ENCODE data around the gene DNM1.

DNA sequence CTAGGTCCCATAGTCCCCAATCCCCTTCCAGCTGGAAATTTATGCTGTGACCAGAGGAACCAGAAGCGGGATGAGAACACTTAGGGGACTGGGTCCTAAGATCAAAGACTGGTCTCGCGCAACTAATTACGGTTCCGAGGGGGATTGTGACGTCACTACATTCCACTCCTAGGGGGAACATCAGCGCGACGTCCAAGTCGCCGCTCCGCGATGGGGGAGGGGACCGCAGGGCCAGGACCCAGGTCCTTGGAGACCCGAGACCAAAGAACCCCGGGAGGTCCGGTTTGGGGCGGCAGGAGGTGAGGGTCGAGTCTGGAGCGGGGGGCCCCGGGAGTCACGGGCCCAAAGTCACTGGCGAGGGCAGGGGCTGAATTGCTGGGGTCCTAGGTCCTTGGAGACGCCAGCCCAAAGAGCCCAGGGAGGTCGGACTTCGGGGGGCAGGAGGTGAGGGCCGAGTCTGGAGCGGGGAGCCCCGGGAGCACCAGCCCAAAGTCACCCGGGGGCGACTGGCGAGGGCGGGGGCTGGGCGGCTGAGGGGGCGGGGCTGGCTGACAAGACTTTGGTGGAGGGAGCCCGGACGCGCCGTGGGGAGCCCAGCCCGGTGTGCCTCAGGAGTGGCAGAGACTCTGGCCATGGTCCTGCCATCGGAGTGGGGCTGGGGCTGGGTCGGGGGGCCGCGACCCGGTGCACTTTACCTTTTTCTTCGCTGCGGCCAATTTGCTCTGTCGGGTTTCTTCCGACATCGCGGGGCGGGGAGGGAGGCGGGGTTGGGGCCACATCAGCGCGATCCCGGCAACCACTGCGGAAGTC lies 72.2 kb downstream of the DNM1 start, which contains the start of gene GOLGA2:
- TF ChIP-seq, protein P1, sequence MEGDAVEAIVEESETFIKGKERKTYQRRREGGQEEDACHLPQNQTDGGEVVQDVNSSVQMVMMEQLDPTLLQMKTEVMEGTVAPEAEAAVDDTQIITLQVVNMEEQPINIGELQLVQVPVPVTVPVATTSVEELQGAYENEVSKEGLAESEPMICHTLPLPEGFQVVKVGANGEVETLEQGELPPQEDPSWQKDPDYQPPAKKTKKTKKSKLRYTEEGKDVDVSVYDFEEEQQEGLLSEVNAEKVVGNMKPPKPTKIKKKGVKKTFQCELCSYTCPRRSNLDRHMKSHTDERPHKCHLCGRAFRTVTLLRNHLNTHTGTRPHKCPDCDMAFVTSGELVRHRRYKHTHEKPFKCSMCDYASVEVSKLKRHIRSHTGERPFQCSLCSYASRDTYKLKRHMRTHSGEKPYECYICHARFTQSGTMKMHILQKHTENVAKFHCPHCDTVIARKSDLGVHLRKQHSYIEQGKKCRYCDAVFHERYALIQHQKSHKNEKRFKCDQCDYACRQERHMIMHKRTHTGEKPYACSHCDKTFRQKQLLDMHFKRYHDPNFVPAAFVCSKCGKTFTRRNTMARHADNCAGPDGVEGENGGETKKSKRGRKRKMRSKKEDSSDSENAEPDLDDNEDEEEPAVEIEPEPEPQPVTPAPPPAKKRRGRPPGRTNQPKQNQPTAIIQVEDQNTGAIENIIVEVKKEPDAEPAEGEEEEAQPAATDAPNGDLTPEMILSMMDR (IDR thresholded peaks at IDR 0.05; ENCODE audit: insufficient read depth, low read length), result no peak
- TF ChIP-seq GABPA (IDR thresholded peaks at IDR 0.05; ENCODE audit: low read depth), result no peak
